ENCODE data around the gene PNN.

- no peak for TF ChIP-seq CTCF (conservative IDR thresholded peaks at IDR 0.05)
- no peak for TF ChIP-seq EZH2 (IDR thresholded peaks at IDR 0.05; ENCODE audit: low read depth)
Measured at GRCh38 chr14:39169541-39169900, 5.5 kb upstream of the PNN start.
